OCI-LY1 (cell line): ENCODE measurements around the gene ZNF584.

Source experiments
- CTCF ChIP-seq: fragments of 200-600 bp; sonication (generic), shearing (Covaris generic); IDR thresholded peaks from 2 replicates; pipeline ENCODE4 v1.5.1; 2017; ENCODE audit warnings: mild to moderate bottlenecking, antibody characterized with exemption, low read length, moderate library complexity, mixed read lengths
- EZH2 ChIP-seq: fragments of 200-600 bp; sonication (generic), shearing (Covaris generic); IDR thresholded peaks from 2 replicates; pipeline ENCODE4 v1.8.0; 2017; ENCODE audit warnings: borderline replicate concordance, mixed run types, mild to moderate bottlenecking, antibody characterized with exemption, low read length, moderate library complexity, mixed read lengths

- TF ChIP-seq CTCF = no peak
- TF ChIP-seq EZH2 = no peak
Measured at GRCh38 chr19:58429745-58430144, 21.3 kb downstream of the ZNF584 start.
